T-helper 2 cell treated with Interferon-gamma antibody and Interleukin-4, amounts not matched to agents 5 μg/mL and 100 μg/mL, for 36 hours (primary cell): ENCODE data around the gene SENP1.

Source experiments
- DNase-seq: peaks from one replicate; pipeline ENCODE4 v3.0.0; 2021; ENCODE audit warnings: low spot score
- H3K27ac Mint-ChIP-seq: one replicate; pipeline ENCODE4 v1.8.0; 2021; ENCODE audit warnings: mild to moderate bottlenecking, mixed read lengths
- H3K27me3 Mint-ChIP-seq: one replicate; pipeline ENCODE4 v1.8.0; 2021; ENCODE audit warnings: low read depth, mixed read lengths
- H3K36me3 Mint-ChIP-seq: one replicate; pipeline ENCODE4 v1.8.0; 2021; ENCODE audit warnings: low read depth, mixed read lengths
- H3K4me1 Mint-ChIP-seq: one replicate; pipeline ENCODE4 v1.8.0; 2021; ENCODE audit warnings: low read depth, mixed read lengths
- H3K4me3 Mint-ChIP-seq: one replicate; pipeline ENCODE4 v1.8.0; 2022; ENCODE audit warnings: mild to moderate bottlenecking, moderate library complexity, mixed read lengths
- H3K9me3 Mint-ChIP-seq: one replicate; pipeline ENCODE4 v1.8.0; 2021; ENCODE audit warnings: mixed read lengths

Gene SENP1

DNA sequence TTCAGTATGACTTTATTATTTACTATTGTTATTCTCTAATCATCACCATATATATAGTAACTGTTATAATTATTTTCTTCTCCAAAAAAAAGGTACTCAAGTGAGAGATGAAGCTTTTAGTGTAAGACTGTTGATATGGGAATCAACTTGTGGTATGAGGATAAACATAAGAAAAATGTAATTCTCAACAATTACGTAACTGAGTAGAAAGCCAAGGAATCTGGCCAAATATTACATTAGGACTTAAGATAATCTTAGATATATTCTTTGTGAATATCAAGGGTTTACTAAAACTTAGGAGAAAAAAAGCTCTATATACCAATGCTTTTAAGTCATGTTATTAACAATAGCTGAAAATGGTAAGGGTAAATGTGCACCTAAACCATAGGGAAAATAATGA is 13.3 kb downstream of the SENP1 start:
- Mint-ChIP-seq H3K27me3 (no peaks in the 10 kb centered on the region), H3K36me3 (peaks cover 35% of the 10 kb centered on the region), H3K4me3 (no peak overlapping the region), H3K27ac (no peak overlapping the region), H3K9me3 (no peaks in the 10 kb centered on the region), H3K4me1 (peaks cover 4% of the 10 kb centered on the region)
- DNase-seq, result no peak

GRCh38 chr12:48086327-48086726 is 19.6 kb downstream of the SENP1 start:
- no peak overlapping the region for H3K27ac Mint-ChIP-seq
- H3K36me3 Mint-ChIP-seq, result peaks cover 49% of the 10 kb centered on the region
- H3K27me3 Mint-ChIP-seq, result no peaks in the 10 kb centered on the region
- no peaks in the 10 kb centered on the region for H3K9me3 Mint-ChIP-seq
- no peak overlapping the region for H3K4me3 Mint-ChIP-seq
- H3K4me1 Mint-ChIP-seq, result no peaks in the 10 kb centered on the region
- DNase-seq, result no peak

DNA sequence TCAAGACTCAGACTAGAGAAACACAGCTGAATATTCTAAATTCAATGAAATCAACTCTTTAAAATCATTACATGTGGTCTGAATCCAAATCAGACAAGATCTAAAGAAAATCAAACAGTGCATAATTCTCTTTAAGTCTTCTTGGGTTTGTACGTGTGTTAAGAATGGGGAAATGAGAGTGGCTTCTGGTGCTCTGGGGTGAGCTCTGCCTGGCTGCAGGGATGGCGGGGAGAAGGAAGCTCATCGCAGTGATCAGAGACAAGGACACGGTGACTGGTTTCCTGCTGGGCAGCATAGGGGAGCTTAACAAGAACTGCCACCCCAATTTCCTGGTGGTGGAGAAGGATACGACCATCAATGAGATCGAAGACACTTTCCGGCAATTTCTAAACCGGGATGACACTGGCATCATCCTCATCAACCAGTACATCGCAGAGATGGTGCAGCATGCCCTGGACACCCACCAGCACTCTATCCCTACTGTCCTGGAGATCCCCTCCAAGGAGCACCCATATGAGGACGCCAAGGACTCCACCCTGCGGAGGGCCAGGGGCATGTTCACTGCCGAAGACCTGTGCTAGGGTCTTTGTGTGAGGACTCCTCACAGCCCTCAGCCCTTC is 20.9 kb downstream of the SENP1 start:
- H3K4me3 Mint-ChIP-seq, result no peak overlapping the region
- H3K36me3 Mint-ChIP-seq, result peaks cover 52% of the 10 kb centered on the region
- H3K4me1 Mint-ChIP-seq, result no peaks in the 10 kb centered on the region
- H3K27ac Mint-ChIP-seq, result no peak overlapping the region
- H3K9me3 Mint-ChIP-seq, result no peaks in the 10 kb centered on the region
- no peaks in the 10 kb centered on the region for H3K27me3 Mint-ChIP-seq
- no peak for DNase-seq

DNA sequence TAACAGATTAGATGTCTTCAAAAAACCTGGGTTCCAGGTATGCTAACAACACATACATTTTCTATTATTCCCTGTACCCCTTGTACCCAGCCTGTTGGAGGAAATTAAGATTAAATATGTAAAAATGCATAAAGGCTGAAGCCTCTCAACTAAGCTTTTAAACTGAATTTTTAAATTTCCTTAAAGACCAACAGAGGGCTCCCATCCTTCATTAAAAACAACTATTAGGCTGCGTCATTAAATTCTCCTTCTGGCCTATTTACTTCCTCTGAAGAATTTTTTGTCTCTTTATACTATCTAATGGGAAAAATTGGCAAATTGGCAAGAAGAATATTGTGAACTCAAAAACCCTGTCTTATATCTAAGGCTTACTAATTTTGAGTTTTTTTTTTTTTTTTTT is 21.8 kb downstream of the SENP1 start:
- Mint-ChIP-seq H3K36me3 (peaks cover 54% of the 10 kb centered on the region), H3K27ac (no peak overlapping the region), H3K4me3 (no peak overlapping the region), H3K27me3 (no peaks in the 10 kb centered on the region), H3K4me1 (no peaks in the 10 kb centered on the region), H3K9me3 (no peaks in the 10 kb centered on the region)
- DNase-seq, result no peak

DNA sequence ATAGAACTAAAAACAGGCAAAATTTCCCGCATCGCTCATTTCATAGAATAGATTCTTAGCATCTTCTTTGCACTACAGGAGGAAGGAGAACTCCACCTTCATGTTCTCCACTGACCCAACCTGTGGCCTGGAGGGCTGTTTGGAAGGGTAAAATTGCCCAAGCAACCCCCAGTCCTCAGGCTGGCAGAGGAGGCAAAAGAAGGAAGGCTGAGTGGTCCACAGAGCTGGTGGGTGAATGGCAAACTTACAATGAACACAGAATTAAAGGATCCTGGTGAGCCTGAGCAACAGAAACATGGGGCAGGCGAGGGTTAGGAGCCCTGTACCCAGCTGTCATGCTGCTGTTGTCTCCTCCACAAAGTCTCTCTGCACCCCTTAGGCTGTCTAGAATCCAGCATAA is 25.1 kb downstream of the SENP1 start:
- no peaks in the 10 kb centered on the region for H3K27me3 Mint-ChIP-seq
- no peak overlapping the region for H3K27ac Mint-ChIP-seq
- no peaks in the 10 kb centered on the region for H3K4me1 Mint-ChIP-seq
- no peak overlapping the region for H3K4me3 Mint-ChIP-seq
- H3K36me3 Mint-ChIP-seq, result peaks cover 54% of the 10 kb centered on the region
- no peak for DNase-seq
- no peaks in the 10 kb centered on the region for H3K9me3 Mint-ChIP-seq

DNA sequence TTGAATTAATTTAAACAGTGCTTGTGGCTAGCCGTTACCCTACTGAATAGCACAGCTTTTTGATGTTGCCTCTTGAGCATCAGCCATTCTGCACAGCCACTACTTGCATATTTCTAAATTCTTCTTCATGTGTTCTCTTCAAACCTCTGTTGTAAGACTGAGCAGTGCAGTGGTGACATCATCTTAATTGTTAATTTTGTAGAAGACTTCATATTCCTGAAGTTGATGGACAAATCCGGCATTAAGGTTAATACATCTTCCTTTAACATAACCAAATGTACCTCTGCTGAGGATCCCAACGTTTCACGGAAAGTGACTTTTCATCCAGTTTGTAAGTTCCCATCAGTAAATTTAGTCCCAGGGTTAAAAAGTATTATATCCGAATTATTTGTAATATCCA is 25.6 kb downstream of the SENP1 start:
- Mint-ChIP-seq H3K4me1 (no peaks in the 10 kb centered on the region), H3K9me3 (no peaks in the 10 kb centered on the region), H3K36me3 (peaks cover 54% of the 10 kb centered on the region), H3K4me3 (no peak overlapping the region), H3K27ac (no peak overlapping the region), H3K27me3 (no peaks in the 10 kb centered on the region)
- DNase-seq, result no peak

- Mint-ChIP-seq H3K9me3 (no peaks in the 10 kb centered on the region), H3K4me3 (no peak overlapping the region), H3K27ac (no peak overlapping the region), H3K27me3 (no peaks in the 10 kb centered on the region), H3K36me3 (peaks cover 54% of the 10 kb centered on the region), H3K4me1 (no peaks in the 10 kb centered on the region)
- DNase-seq, result no peak
Observed at GRCh38 chr12:48078901-48079300, 27.0 kb downstream of the SENP1 start.

- Mint-ChIP-seq H3K9me3 (no peaks in the 10 kb centered on the region), H3K4me3 (no peak overlapping the region), H3K27me3 (no peaks in the 10 kb centered on the region), H3K36me3 (peaks cover 45% of the 10 kb centered on the region), H3K27ac (no peak overlapping the region), H3K4me1 (no peaks in the 10 kb centered on the region)
- no peak for DNase-seq
Observed at GRCh38 chr12:48077111-48077510, 28.8 kb downstream of the SENP1 start.

- H3K4me1 Mint-ChIP-seq, result no peaks in the 10 kb centered on the region
- H3K36me3 Mint-ChIP-seq, result peaks cover 44% of the 10 kb centered on the region
- DNase-seq, result no peak
- H3K27ac Mint-ChIP-seq, result no peak overlapping the region
- no peaks in the 10 kb centered on the region for H3K9me3 Mint-ChIP-seq
- no peaks in the 10 kb centered on the region for H3K27me3 Mint-ChIP-seq
- H3K4me3 Mint-ChIP-seq, result no peak overlapping the region
Observed at GRCh38 chr12:48075832-48076231, 30.0 kb downstream of the SENP1 start.

- H3K36me3 Mint-ChIP-seq, result peaks cover 38% of the 10 kb centered on the region
- H3K9me3 Mint-ChIP-seq, result no peaks in the 10 kb centered on the region
- H3K4me3 Mint-ChIP-seq, result no peak overlapping the region
- H3K27me3 Mint-ChIP-seq, result no peaks in the 10 kb centered on the region
- H3K4me1 Mint-ChIP-seq, result no peaks in the 10 kb centered on the region
- no peak for DNase-seq
- no peak overlapping the region for H3K27ac Mint-ChIP-seq
Observed at GRCh38 chr12:48074266-48074665, 31.6 kb downstream of the SENP1 start.

GRCh38 chr12:48072266-48072665 is 33.6 kb downstream of the SENP1 start:
- Mint-ChIP-seq H3K9me3 (no peaks in the 10 kb centered on the region), H3K4me1 (no peaks in the 10 kb centered on the region), H3K4me3 (no peak overlapping the region), H3K36me3 (peaks cover 36% of the 10 kb centered on the region), H3K27ac (no peak overlapping the region), H3K27me3 (no peaks in the 10 kb centered on the region)
- no peak for DNase-seq

DNA sequence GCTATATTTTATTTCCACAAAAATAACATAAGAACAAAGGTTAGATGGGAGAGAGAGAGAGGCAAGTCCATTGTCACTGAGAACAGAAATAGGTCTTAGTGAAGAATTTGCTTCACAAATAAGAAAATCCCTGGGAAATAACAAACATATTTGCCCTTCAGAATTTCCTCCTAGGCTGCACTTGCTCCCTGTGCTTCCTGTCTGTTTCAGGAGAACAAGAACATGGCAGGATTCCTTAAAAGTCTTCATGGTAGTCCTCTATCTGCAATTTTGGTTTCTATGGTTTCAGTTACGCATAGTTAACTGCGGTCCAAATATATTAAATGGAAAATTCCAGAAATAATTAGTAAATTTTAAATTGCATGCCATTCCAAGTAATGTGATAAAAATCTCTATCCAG is 34.1 kb downstream of the SENP1 start:
- Mint-ChIP-seq H3K9me3 (no peaks in the 10 kb centered on the region), H3K36me3 (peaks cover 35% of the 10 kb centered on the region), H3K27ac (no peak overlapping the region), H3K4me1 (no peaks in the 10 kb centered on the region), H3K27me3 (no peaks in the 10 kb centered on the region), H3K4me3 (no peak overlapping the region)
- DNase-seq, result no peak

GRCh38 chr12:48070731-48071130 is 35.1 kb downstream of the SENP1 start:
- H3K4me1 Mint-ChIP-seq, result no peaks in the 10 kb centered on the region
- H3K27ac Mint-ChIP-seq, result no peak overlapping the region
- H3K9me3 Mint-ChIP-seq, result no peaks in the 10 kb centered on the region
- H3K27me3 Mint-ChIP-seq, result no peaks in the 10 kb centered on the region
- no peak overlapping the region for H3K4me3 Mint-ChIP-seq
- peaks cover 34% of the 10 kb centered on the region for H3K36me3 Mint-ChIP-seq
- DNase-seq, result no peak

DNA sequence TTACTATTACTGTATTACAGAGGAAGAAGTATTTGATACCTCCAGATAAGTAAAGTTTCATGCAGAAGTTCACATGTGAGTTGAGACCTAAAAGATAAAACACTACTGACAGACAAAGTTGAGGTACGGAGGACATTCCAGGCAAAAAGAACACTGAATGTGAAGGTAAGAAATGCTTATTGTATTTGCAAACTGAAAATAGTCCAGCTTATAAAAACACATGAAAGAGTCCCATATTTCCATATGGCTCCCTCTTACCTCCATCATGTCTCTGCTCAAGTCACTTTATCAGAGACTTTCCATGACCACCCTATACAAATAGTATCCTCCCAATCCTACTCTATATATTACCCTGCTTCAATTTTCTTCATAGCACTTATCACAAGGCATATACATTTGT is 35.8 kb downstream of the SENP1 start:
- no peaks in the 10 kb centered on the region for H3K27me3 Mint-ChIP-seq
- no peaks in the 10 kb centered on the region for H3K4me1 Mint-ChIP-seq
- no peak for DNase-seq
- H3K4me3 Mint-ChIP-seq, result no peak overlapping the region
- H3K9me3 Mint-ChIP-seq, result no peaks in the 10 kb centered on the region
- H3K36me3 Mint-ChIP-seq, result peaks cover 38% of the 10 kb centered on the region
- no peak overlapping the region for H3K27ac Mint-ChIP-seq

GRCh38 chr12:48069241-48069640 is 36.6 kb downstream of the SENP1 start:
- H3K9me3 Mint-ChIP-seq, result no peaks in the 10 kb centered on the region
- peaks cover 39% of the 10 kb centered on the region for H3K36me3 Mint-ChIP-seq

More at GRCh38 chr12:48069241-48069640, 36.6 kb downstream of the SENP1 start:
- Mint-ChIP-seq H3K27me3 (no peaks in the 10 kb centered on the region), H3K4me1 (no peaks in the 10 kb centered on the region), H3K4me3 (no peak overlapping the region), H3K27ac (no peak overlapping the region)
- DNase-seq, result no peak
